AG09319 (cell line): ENCODE data around the gene RASSF8.

Experiments used
- DNase-seq: peaks from one replicate; pipeline ENCODE4 v3.0.0-alpha.2; 2010; ENCODE audit warnings: low read depth; ENCODE audit errors: extremely low read depth
- CTCF ChIP-seq: IDR thresholded peaks from 2 replicates; pipeline ENCODE4 v1.5.1; 2011; ENCODE audit warnings: low read depth, mild to moderate bottlenecking, inconsistent platforms, low read length, moderate library complexity

The RASSF8 gene

GRCh38 chr12:25934456-25934855, 24.0 kb upstream of the RASSF8 start:
- no peak for DNase-seq
- TF ChIP-seq CTCF: no peak

- DNase-seq: no peak
- TF ChIP-seq CTCF: no peak
Observed at GRCh38 chr12:25935355-25936144, 22.9 kb upstream of the RASSF8 start.

- no peak for TF ChIP-seq CTCF
- DNase-seq: no peak
Observed at GRCh38 chr12:25937096-25937495, 21.4 kb upstream of the RASSF8 start.

- DNase-seq: no peak
- TF ChIP-seq CTCF: no peak
Observed at GRCh38 chr12:25938581-25938980, 19.9 kb upstream of the RASSF8 start.

GRCh38 chr12:25939606-25940005, 18.9 kb upstream of the RASSF8 start:
- no peak for TF ChIP-seq CTCF
- no peak for DNase-seq

GRCh38 chr12:25940886-25941285, 17.6 kb upstream of the RASSF8 start:
- no peak for TF ChIP-seq CTCF
- no peak for DNase-seq

- no peak for TF ChIP-seq CTCF
- no peak for DNase-seq
Observed at GRCh38 chr12:25942709-25943108, 15.8 kb upstream of the RASSF8 start.
